Activated CD4-positive, alpha-beta memory T cell treated with anti-CD3 and anti-CD28 coated beads for 36 hours (primary cell): Measurements from ENCODE around the gene NR2F2. TPM values are rescaled to one million over a fixed set of nuclear protein-coding genes. Genes with fewer than 3 reads are reported as not detected.
A peak's percentile ranks its signal among the peaks of the same experiment; 100 is the strongest.

Experiments used
- CTCF ChIA-PET: fragments of 350-600 bp; sonication (Branson Sonifier 250); formaldehyde crosslinking; loops from one replicate; lab custom pipeline; 2021; ENCODE audit warnings: antibody characterized with exemption, inconsistent platforms; lab: Charles Lee
- POLR2A ChIA-PET: fragments of 350-600 bp; sonication (Branson Sonifier 250); formaldehyde crosslinking; loops from one replicate; lab custom pipeline; 2021; ENCODE audit warnings: antibody characterized with exemption; lab: Charles Lee
- DNase-seq: peaks from one replicate; pipeline ENCODE4 v3.0.0-alpha.2; 2020
- H3K27ac Mint-ChIP-seq: one replicate; pipeline ENCODE4 v1.8.0; 2021; ENCODE audit warnings: mixed read lengths
- H3K27me3 Mint-ChIP-seq: one replicate; pipeline ENCODE4 v1.8.0; 2021; ENCODE audit warnings: mixed read lengths
- H3K36me3 Mint-ChIP-seq: one replicate; pipeline ENCODE4 v1.8.0; 2021; ENCODE audit warnings: mixed read lengths
- H3K4me1 Mint-ChIP-seq: one replicate; pipeline ENCODE4 v1.8.0; 2021; ENCODE audit warnings: low read depth, mixed read lengths
- H3K4me3 Mint-ChIP-seq: one replicate; pipeline ENCODE4 v1.8.0; 2021; ENCODE audit warnings: mild to moderate bottlenecking, mixed read lengths
- H3K9me3 Mint-ChIP-seq: one replicate; pipeline ENCODE4 v1.8.0; 2021; ENCODE audit warnings: mixed read lengths
- intact Hi-C: fragments of 100-400 bp; cut with micrococcal nuclease; formaldehyde crosslinking; loops from one replicate; pipeline ENCODE4 v1.15.1; 2023
- total RNA-seq, 2 experiments: library from RNA; stranded (reverse); gene quantifications; one replicate each; pipeline ENCODE4 v1.2.3, GENCODE V29; 2021

NR2F2 gene
- total RNA-seq, 2 experiments from 2014 or later: not detected

DNA sequence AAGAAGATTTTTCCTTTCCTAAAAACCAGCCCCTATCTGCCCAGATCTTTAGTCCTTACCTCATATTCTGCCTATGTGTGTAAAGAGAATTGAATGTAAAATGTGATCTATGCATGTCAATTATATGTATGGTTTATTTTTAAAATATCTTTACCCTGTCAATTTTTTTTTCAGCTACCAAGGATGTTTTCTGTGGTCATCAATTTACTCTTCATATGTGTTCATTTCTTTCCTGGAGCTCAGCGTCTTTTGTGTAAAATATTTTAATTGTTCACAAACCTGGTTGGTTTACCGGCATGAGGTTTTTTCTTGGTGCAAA, 1.7 kb upstream of the NR2F2 start:
- Mint-ChIP-seq H3K36me3 (peaks cover 3% of the 10 kb centered on the region), H3K4me3 (no peak overlapping the region), H3K4me1 (peaks cover 19% of the 10 kb centered on the region), H3K27me3 (peaks cover 83% of the 10 kb centered on the region), H3K27ac (no peak overlapping the region), H3K9me3 (no peaks in the 10 kb centered on the region)
- ChIA-PET CTCF (interaction anchor here (0.8 kb wide), 1 partner anchor 29 kb away, joined by 3 read pairs; no protein-coding TSS in a partner anchor), POLR2A (no interaction called here)
- no peak for DNase-seq
- intact Hi-C loops: loop anchor here (10.0 kb wide), 1 partner anchor 906 kb away; no protein-coding TSS in a partner anchor

DNA sequence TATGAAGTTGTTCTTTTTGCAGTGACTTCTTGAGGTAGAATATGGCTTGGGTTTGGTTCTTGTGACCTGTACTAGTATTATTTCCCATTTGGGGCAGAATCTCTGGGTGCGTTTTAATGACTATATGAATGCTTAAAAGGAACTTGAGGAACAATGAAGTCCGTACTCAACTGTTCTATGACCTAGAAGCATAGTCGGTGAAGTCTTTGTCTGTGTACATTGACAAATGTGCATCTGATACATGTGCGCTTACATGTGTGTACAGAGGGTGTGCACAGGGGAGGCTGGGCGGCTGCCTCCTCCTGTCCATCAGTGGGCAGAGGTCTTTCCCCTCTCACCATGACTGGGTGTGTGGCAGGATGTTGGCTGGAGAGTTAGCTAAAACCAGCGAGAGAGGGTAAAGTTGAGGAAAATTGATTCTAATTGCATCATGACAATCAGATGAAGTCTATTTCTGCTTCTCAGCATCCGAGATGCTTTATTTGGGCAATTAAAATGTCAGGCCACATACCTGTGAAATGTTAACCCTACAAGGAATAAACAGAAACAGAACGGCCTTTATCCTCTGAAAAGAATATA, 1.0 kb upstream of the NR2F2 start:
- ChIA-PET CTCF (no interaction called here), POLR2A (no interaction called here)
- Mint-ChIP-seq H3K4me3 (no peak overlapping the region), H3K36me3 (peaks cover 3% of the 10 kb centered on the region), H3K27me3 (peaks cover 83% of the 10 kb centered on the region), H3K9me3 (no peaks in the 10 kb centered on the region), H3K27ac (no peak overlapping the region), H3K4me1 (peaks cover 19% of the 10 kb centered on the region)
- no peak for DNase-seq
- intact Hi-C loops: loop anchor here (10.0 kb wide), 1 partner anchor 905 kb away; no protein-coding TSS in a partner anchor

- H3K4me3 Mint-ChIP-seq: peak overlapping the region; percentile 56
- intact Hi-C loops: loop anchor here (2.0 to 5.0 kb wide), 2 partner anchors 27 to 82 kb away; no protein-coding TSS in a partner anchor
- H3K27ac Mint-ChIP-seq: no peak overlapping the region
- H3K9me3 Mint-ChIP-seq: no peaks in the 10 kb centered on the region
- CTCF ChIA-PET: no interaction called here
- POLR2A ChIA-PET: no interaction called here
- peaks cover 3% of the 10 kb centered on the region for H3K36me3 Mint-ChIP-seq
- peaks cover 19% of the 10 kb centered on the region for H3K4me1 Mint-ChIP-seq
- peak; percentile 22 for DNase-seq
- H3K27me3 Mint-ChIP-seq: peaks cover 82% of the 10 kb centered on the region
These were observed 443 bp upstream of the NR2F2 start for GRCh38 chr15:96330064-96330449.

GRCh38 chr15:96331144-96331944, 844 bp downstream of the NR2F2 start:
- H3K27me3 Mint-ChIP-seq: peaks cover 81% of the 10 kb centered on the region
- ChIA-PET POLR2A (no interaction called here), CTCF (interaction anchor here (1.0 kb wide), 1 partner anchor 27 kb away, joined by 3 read pairs; no protein-coding TSS in a partner anchor)
- H3K36me3 Mint-ChIP-seq: peaks cover 3% of the 10 kb centered on the region
- H3K4me3 Mint-ChIP-seq: peak overlapping the region; percentile 41
- intact Hi-C loops: loop anchor here (2.0 to 5.0 kb wide), 2 partner anchors 25 to 81 kb away; no protein-coding TSS in a partner anchor
- H3K4me1 Mint-ChIP-seq: peaks cover 19% of the 10 kb centered on the region
- no peaks in the 10 kb centered on the region for H3K9me3 Mint-ChIP-seq
- no peak for DNase-seq
- H3K27ac Mint-ChIP-seq: peak overlapping the region; percentile 33

DNA sequence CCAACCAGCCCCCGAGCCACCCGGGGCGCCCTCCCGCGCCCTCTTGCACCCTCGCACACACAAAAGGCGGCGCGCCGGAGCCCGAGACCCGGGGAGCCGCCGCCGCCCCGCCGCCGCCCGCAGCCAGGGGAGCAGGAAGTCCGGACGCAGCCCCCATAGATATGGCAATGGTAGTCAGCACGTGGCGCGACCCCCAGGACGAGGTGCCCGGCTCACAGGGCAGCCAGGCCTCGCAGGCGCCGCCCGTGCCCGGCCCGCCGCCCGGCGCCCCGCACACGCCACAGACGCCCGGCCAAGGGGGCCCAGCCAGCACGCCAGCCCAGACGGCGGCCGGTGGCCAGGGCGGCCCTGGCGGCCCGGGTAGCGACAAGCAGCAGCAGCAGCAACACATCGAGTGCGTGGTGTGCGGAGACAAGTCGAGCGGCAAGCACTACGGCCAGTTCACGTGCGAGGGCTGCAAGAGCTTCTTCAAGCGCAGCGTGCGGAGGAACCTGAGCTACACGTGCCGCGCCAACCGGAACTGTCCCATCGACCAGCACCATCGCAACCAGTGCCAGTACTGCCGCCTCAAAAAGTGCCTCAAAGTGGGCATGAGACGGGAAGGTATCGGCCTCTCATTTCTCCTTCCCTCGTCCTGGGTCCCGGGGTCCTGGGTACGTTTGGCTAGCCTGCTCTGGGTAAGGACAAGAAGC, 1.6 kb downstream of the NR2F2 start:
- Mint-ChIP-seq H3K9me3 (no peaks in the 10 kb centered on the region), H3K4me1 (peaks cover 13% of the 10 kb centered on the region), H3K27ac (peak overlapping the region; percentile 33), H3K27me3 (peaks cover 76% of the 10 kb centered on the region), H3K36me3 (peaks cover 3% of the 10 kb centered on the region), H3K4me3 (peak overlapping the region; percentile 41)
- CTCF ChIA-PET: interaction anchor here (1.0 kb wide), 1 partner anchor 26 kb away, joined by 3 read pairs; no protein-coding TSS in a partner anchor
- DNase-seq: no peak
- intact Hi-C loops: loop anchor here (2.0 to 5.0 kb wide), 2 partner anchors 25 to 80 kb away; no protein-coding TSS in a partner anchor
- POLR2A ChIA-PET: no interaction called here

GRCh38 chr15:96332637-96333121, 2.2 kb downstream of the NR2F2 start:
- no peak for DNase-seq
- H3K27me3 Mint-ChIP-seq: peaks cover 76% of the 10 kb centered on the region
- H3K36me3 Mint-ChIP-seq: peaks cover 3% of the 10 kb centered on the region
- no peak overlapping the region for H3K4me3 Mint-ChIP-seq
- H3K27ac Mint-ChIP-seq: no peak overlapping the region
- peaks cover 13% of the 10 kb centered on the region for H3K4me1 Mint-ChIP-seq
- CTCF ChIA-PET: interaction anchor here (1.0 kb wide), 1 partner anchor 25 kb away, joined by 3 read pairs; no protein-coding TSS in a partner anchor
- H3K9me3 Mint-ChIP-seq: no peaks in the 10 kb centered on the region
- POLR2A ChIA-PET: no interaction called here
- intact Hi-C loops: loop anchor here (5.0 kb wide), 1 partner anchor 80 kb away; no protein-coding TSS in a partner anchor

- CTCF ChIA-PET: no interaction called here
- peaks cover 13% of the 10 kb centered on the region for H3K4me1 Mint-ChIP-seq
These were observed 2.9 kb downstream of the NR2F2 start for GRCh38 chr15:96333131-96334016.

DNA sequence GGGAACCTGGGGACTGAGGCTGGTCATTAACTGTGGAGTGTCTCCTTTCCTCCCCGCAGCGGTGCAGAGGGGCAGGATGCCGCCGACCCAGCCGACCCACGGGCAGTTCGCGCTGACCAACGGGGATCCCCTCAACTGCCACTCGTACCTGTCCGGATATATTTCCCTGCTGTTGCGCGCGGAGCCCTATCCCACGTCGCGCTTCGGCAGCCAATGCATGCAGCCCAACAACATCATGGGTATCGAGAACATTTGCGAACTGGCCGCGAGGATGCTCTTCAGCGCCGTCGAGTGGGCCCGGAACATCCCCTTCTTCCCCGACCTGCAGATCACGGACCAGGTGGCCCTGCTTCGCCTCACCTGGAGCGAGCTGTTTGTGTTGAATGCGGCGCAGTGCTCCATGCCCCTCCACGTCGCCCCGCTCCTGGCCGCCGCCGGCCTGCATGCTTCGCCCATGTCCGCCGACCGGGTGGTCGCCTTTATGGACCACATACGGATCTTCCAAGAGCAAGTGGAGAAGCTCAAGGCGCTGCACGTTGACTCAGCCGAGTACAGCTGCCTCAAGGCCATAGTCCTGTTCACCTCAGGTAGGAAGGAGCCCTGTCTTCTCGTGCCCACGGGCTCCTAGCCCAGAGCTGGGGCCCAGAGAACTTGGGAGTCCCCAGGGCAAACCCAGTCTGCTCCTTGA, 3.7 kb downstream of the NR2F2 start:
- H3K36me3 Mint-ChIP-seq: peaks cover 3% of the 10 kb centered on the region
- H3K27ac Mint-ChIP-seq: no peak overlapping the region
- H3K4me3 Mint-ChIP-seq: no peak overlapping the region
- ChIA-PET POLR2A (no interaction called here), CTCF (no interaction called here)
- H3K9me3 Mint-ChIP-seq: no peaks in the 10 kb centered on the region
- DNase-seq: no peak
- H3K4me1 Mint-ChIP-seq: peaks cover 13% of the 10 kb centered on the region
- intact Hi-C loops: loop anchor here (5.0 kb wide), 1 partner anchor 78 kb away; no protein-coding TSS in a partner anchor
- H3K27me3 Mint-ChIP-seq: peaks cover 70% of the 10 kb centered on the region

More at GRCh38 chr15:96333131-96334016, 2.9 kb downstream of the NR2F2 start:
- H3K9me3 Mint-ChIP-seq: no peaks in the 10 kb centered on the region
- POLR2A ChIA-PET: no interaction called here
- no peak for DNase-seq
- peaks cover 74% of the 10 kb centered on the region for H3K27me3 Mint-ChIP-seq
- intact Hi-C loops: loop anchor here (5.0 kb wide), 1 partner anchor 79 kb away; no protein-coding TSS in a partner anchor
- peaks cover 3% of the 10 kb centered on the region for H3K36me3 Mint-ChIP-seq
- no peak overlapping the region for H3K27ac Mint-ChIP-seq
- H3K4me3 Mint-ChIP-seq: peak overlapping the region; percentile 16

DNA sequence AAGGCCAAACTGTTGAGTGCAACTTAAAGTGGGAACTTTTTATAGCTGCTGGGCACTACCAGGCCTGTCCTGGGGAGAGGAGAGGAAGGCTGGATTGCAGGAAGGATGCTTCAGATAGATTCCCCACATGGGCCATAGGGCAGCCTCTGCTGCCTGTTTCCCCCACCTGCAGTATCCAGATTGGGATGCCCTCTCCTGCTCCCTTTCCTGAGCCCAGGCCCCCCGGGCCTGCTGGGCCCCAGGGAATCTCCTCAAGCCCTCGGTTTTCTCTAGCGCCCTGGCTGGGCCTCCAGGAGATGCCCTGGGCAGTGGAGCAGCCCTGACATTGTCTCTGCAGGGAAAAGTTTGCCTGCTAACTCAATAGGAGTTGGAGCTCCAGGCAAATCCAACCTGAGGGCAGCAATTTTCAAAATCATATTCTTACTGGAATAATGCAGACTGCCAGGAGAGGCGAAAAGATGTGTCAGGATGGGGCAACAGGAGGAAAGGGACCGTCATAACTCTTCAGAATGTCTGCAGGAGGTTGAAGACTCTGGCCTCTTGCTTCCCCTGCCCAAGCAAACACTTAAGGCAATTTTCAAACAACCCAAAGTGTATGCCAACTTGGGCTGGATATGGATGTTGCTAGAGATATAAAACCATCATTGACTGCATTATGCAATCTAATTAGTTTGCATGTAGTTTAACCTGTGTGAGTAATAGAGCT, 4.4 kb downstream of the NR2F2 start:
- Mint-ChIP-seq H3K4me3 (no peak overlapping the region), H3K27me3 (peaks cover 69% of the 10 kb centered on the region), H3K9me3 (no peaks in the 10 kb centered on the region), H3K27ac (no peak overlapping the region), H3K4me1 (peaks cover 13% of the 10 kb centered on the region), H3K36me3 (peaks cover 3% of the 10 kb centered on the region)
- intact Hi-C loops: loop anchor here (5.0 kb wide), 1 partner anchor 77 kb away; no protein-coding TSS in a partner anchor
- ChIA-PET CTCF (no interaction called here), POLR2A (no interaction called here)
- no peak for DNase-seq

- Mint-ChIP-seq H3K4me3 (no peak overlapping the region), H3K27me3 (peaks cover 71% of the 10 kb centered on the region), H3K36me3 (peaks cover 4% of the 10 kb centered on the region), H3K4me1 (peaks cover 15% of the 10 kb centered on the region), H3K27ac (no peak overlapping the region), H3K9me3 (no peaks in the 10 kb centered on the region)
- ChIA-PET POLR2A (no interaction called here), CTCF (no interaction called here)
- no peak for DNase-seq
- intact Hi-C loops: no loop called here
These were observed 5.0 kb downstream of the NR2F2 start for GRCh38 chr15:96335411-96336024.
